Nasal cavity respiratory epithelium epithelial cell of viscerocranial mucosa (primary cell): ENCODE measurements around the gene GINS3. TPM values are rescaled to one million over a fixed set of nuclear protein-coding genes. Genes with fewer than 3 reads are reported as not detected.

Experiments
- total RNA-seq: library from RNA; depleted of rRNA; stranded (reverse); fragments of >200 nt; gene quantifications from 2 replicates; pipeline ENCODE4 v1.2.3, GENCODE V29; 2014

GINS3 gene
- total RNA-seq, result 1.7 and 3.6 TPM in 2 replicates

GRCh38 chr16:58392215-58393137 lies at the start of gene GINS3:
GINS3 (plus strand) TSS chr16:58392471; CDS start chr16:58392602, 131 bp downstream.

Other genes starting within 250 kb of the GINS3 start
- 40.7 and 87.4 TPM in 2 replicates for gene CSNK2A2, start 194.4 kb upstream of the GINS3 start, total RNA-seq
- gene PRSS54, start 97.4 kb upstream of the GINS3 start, total RNA-seq, result not detected in 2 replicates
- gene NDRG4, start 107.7 kb downstream of the GINS3 start, total RNA-seq, result 8.5 and 12.1 TPM in 2 replicates
- 15.0 and 19.9 TPM in 2 replicates for gene SETD6, start 123.0 kb downstream of the GINS3 start, total RNA-seq
- gene CNOT1, start 237.4 kb downstream of the GINS3 start, total RNA-seq, result 224 and 273 TPM in 2 replicates